Nephron (organoid): ENCODE data around the gene SETD4.

Source experiments
- H3K27ac Mint-ChIP-seq, 3 experiments: 2 replicates each; pipeline ENCODE4 v1.8.0; 2020; ENCODE audit warnings: mixed read lengths in 3 of 3, mild to moderate bottlenecking in 2 of 3, moderate library complexity in 1 of 3
- H3K27me3 Mint-ChIP-seq: 2 replicates; pipeline ENCODE4 v1.8.0; 2021; ENCODE audit warnings: low read depth, mild to moderate bottlenecking, moderate library complexity, mixed read lengths
- H3K36me3 Mint-ChIP-seq: 2 replicates; pipeline ENCODE4 v1.8.0; 2020; ENCODE audit warnings: low read depth, mixed read lengths
- H3K4me1 Mint-ChIP-seq: 2 replicates; pipeline ENCODE4 v1.8.0; 2020; ENCODE audit warnings: mixed read lengths
- H3K4me3 Mint-ChIP-seq, 3 experiments: 2 replicates each; pipeline ENCODE4 v1.8.0; 2020; ENCODE audit warnings: mild to moderate bottlenecking in 3 of 3, mixed read lengths in 3 of 3, moderate library complexity in 2 of 3
- H3K9me3 Mint-ChIP-seq: 2 replicates; pipeline ENCODE4 v1.8.0; 2020; ENCODE audit warnings: mixed read lengths
- TF ChIP-seq, protein P1 (sequence below), 3 experiments: fragments of 200-600 bp; sonication (generic); IDR thresholded peaks; one replicate each; pipeline ENCODE4 v1.5.0; 2021; ENCODE audit warnings: antibody characterized with exemption in 3 of 3; ENCODE audit not compliant: unreplicated experiment in 3 of 3

SETD4 gene

DNA sequence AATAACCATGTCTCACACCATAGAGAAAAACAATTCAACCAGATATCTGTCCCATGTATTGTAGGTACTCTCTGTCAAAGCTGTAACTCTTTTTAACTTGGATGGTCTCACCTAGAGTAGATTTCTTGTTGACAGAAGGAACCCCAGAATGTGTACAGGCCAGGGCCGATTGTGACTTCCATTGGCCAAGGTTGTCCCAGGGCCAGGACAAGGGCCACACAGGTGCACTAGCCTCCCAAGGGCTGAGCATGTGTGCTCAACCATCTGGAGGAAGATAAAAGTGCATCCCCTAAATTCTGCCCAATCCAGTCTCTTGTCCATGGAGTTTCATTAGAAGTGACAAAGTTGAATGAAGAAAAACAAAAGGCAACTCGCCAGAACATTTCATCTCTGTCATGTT, 51.8 kb downstream of the SETD4 start:
- peaks cover 7% of the 10 kb centered on the region for H3K9me3 Mint-ChIP-seq
- H3K36me3 Mint-ChIP-seq = no peaks in the 10 kb centered on the region
- no peaks in the 10 kb centered on the region for H3K4me1 Mint-ChIP-seq
- no peak overlapping the region for H3K27ac Mint-ChIP-seq
- H3K4me3 Mint-ChIP-seq = no peak overlapping the region
- TF ChIP-seq, protein P1, sequence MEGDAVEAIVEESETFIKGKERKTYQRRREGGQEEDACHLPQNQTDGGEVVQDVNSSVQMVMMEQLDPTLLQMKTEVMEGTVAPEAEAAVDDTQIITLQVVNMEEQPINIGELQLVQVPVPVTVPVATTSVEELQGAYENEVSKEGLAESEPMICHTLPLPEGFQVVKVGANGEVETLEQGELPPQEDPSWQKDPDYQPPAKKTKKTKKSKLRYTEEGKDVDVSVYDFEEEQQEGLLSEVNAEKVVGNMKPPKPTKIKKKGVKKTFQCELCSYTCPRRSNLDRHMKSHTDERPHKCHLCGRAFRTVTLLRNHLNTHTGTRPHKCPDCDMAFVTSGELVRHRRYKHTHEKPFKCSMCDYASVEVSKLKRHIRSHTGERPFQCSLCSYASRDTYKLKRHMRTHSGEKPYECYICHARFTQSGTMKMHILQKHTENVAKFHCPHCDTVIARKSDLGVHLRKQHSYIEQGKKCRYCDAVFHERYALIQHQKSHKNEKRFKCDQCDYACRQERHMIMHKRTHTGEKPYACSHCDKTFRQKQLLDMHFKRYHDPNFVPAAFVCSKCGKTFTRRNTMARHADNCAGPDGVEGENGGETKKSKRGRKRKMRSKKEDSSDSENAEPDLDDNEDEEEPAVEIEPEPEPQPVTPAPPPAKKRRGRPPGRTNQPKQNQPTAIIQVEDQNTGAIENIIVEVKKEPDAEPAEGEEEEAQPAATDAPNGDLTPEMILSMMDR (IDR thresholded peaks at IDR 0.05; ENCODE audit: unreplicated experiment in 3 of 3) = no peak
- H3K27me3 Mint-ChIP-seq = peaks cover 7% of the 10 kb centered on the region

DNA sequence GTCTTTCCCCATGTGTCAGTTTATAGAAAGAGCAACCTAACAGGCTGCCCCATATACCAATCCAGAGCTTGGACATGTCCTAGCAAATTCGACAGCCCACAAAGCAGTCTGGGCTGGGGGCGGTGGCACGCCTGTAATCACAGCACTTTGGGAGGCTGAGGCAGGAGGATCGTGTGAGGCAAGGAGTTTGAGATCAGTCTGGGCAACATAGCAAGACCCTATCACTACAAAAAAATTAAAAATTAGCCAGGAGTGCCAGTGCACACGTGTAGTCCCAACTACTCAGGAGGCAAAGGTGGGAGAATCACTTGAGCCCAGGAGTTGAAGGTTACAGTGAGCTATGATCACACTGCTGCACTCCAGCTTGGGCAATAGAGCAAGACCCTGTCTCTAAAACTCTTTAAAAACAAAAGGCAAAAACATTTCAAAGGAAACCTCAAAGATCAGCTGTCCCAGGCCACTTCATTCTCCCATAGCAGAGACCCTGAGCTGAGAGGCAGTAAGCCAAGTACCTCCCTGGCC, 54.4 kb downstream of the SETD4 start:
- Mint-ChIP-seq H3K27me3 (peaks cover 7% of the 10 kb centered on the region), H3K36me3 (no peaks in the 10 kb centered on the region), H3K9me3 (peaks cover 12% of the 10 kb centered on the region), H3K4me3 (no peak overlapping the region), H3K4me1 (no peaks in the 10 kb centered on the region), H3K27ac (no peak overlapping the region)
- TF ChIP-seq, protein P1 (IDR thresholded peaks at IDR 0.05; ENCODE audit: unreplicated experiment in 3 of 3) = no peak

DNA sequence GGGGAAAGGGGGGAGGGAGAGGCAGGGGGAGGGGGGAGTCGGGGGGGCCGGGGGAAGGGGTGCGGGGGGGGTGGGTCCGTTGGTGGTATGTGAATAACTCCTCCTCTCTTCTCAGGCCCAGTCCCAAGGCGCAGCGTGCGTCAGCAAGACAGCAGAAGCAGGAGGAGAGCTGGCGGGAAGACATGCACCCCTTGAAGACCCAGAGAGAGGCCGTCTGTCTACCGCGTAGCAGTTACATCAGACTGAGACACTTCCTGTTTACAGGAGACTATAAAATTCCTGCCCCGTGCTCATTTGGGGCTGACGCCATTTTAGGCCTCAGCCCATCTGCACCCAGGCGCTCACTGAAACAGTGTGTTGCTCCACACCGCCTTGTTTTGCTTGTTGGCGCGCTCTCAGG, 55.3 kb downstream of the SETD4 start:
- Mint-ChIP-seq H3K36me3 (no peaks in the 10 kb centered on the region), H3K4me3 (no peak overlapping the region), H3K4me1 (no peaks in the 10 kb centered on the region), H3K27me3 (peaks cover 7% of the 10 kb centered on the region), H3K9me3 (peaks cover 12% of the 10 kb centered on the region), H3K27ac (no peak overlapping the region)
- TF ChIP-seq, protein P1 (IDR thresholded peaks at IDR 0.05; ENCODE audit: unreplicated experiment in 3 of 3) = no peak

- TF ChIP-seq, protein P1 (IDR thresholded peaks at IDR 0.05; ENCODE audit: unreplicated experiment in 3 of 3) = no peak
- Mint-ChIP-seq H3K27ac (no peak overlapping the region), H3K27me3 (peaks cover 10% of the 10 kb centered on the region), H3K36me3 (no peaks in the 10 kb centered on the region), H3K4me1 (peaks cover 5% of the 10 kb centered on the region), H3K9me3 (peaks cover 12% of the 10 kb centered on the region), H3K4me3 (no peak overlapping the region)
Measured at GRCh38 chr21:36004441-36004840, 55.9 kb downstream of the SETD4 start.

GRCh38 chr21:36003776-36004175, 56.5 kb downstream of the SETD4 start:
- Mint-ChIP-seq H3K27ac (no peak overlapping the region), H3K27me3 (peaks cover 14% of the 10 kb centered on the region), H3K4me3 (no peak overlapping the region), H3K36me3 (no peaks in the 10 kb centered on the region), H3K9me3 (peaks cover 12% of the 10 kb centered on the region), H3K4me1 (peaks cover 5% of the 10 kb centered on the region)
- TF ChIP-seq, protein P1 (IDR thresholded peaks at IDR 0.05; ENCODE audit: unreplicated experiment in 3 of 3) = no peak

DNA sequence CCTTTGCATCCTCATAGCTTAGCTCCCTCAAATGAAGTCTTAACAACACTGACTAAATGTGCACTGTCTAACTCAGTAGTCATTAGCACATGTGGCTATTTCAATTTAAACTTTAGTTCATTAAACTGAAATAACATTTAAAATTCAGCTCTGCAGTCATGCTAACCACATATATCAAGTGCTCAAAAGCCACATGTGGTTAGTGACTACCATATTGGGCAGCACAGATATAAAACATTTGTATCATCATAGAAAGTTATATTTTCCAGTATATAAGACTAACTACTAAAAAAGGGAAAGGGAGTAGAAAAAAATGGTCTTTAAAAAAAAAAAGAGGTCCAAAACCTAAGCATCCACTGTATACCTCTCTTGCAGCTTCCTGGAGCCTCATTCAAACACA, 64.1 kb downstream of the SETD4 start:
- TF ChIP-seq, protein P1 (IDR thresholded peaks at IDR 0.05; ENCODE audit: unreplicated experiment in 3 of 3) = no peak
- Mint-ChIP-seq H3K4me1 (peaks cover 5% of the 10 kb centered on the region), H3K27me3 (peaks cover 20% of the 10 kb centered on the region), H3K36me3 (no peaks in the 10 kb centered on the region), H3K4me3 (no peak overlapping the region), H3K27ac (no peak overlapping the region), H3K9me3 (peaks cover 2% of the 10 kb centered on the region)
